Activated CD4-positive, alpha-beta T cell treated with anti-CD3 and anti-CD28 coated beads for 4 hours (primary cell): ENCODE results near the gene IPO9.
"Not testable (repeated sequence)": the region's sequence is repeated elsewhere in the genome, so short reads cannot be mapped to it uniquely, and the experiment has no call there.

Experiments
- DNase-seq, 2 donors: peaks; one replicate each; pipeline ENCODE4 v3.0.0-alpha.2; 2020

Gene IPO9

GRCh38 chr1:201889090-201889968 lies 60.4 kb downstream of the IPO9 start:
- no peak for DNase-seq

DNA sequence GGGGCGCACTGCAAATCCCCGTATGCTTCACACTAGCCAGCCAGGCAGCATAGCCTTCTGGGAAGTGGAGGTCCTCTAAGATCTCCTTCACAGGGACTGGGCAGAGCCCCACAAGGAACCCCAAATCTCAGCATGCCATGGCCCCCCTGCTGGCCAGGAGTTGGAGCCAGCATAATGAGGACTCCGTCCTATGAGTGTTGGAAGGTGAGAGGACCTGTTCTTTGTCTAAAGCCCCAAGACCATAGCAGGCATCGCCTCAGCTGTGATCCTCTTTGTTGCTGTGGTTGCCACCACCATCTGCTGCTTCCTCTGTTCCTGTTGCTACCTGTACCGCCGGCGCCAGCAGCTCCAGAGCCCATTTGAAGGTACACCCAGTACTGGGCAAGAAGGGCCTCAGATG lies 61.3 kb downstream of the IPO9 start:
- DNase-seq: no peak

DNA sequence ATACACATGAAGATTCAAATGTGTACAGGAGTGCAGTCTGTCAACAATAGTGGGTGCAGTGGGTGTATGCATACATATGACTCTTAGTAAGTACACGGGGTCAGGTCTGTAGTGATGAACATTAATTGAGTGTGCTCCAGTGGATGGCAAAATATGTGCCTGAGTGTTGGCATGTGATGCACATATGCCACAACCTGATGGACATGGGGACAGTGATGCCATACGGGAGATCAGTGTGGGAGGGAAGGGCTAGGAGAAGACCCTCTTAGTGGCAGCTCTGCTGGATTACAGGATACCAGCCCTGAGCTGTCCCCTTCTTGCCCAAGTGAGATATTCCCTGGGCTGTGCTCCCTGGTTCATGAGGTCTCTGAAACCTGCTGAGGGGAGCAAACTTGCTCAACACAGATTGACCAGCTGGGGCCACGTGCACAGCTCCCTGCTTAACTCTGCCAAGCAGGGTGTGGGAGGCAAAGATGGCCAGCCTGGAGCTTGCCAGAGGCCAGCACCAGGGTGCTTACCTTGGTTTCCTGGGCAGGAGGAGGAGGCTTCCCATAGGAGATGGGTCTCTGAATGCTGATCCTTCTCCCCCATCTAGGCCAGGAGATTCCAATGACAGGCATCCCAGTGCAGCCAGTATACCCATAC lies 62.0 kb downstream of the IPO9 start:
- DNase-seq: no peak

DNA sequence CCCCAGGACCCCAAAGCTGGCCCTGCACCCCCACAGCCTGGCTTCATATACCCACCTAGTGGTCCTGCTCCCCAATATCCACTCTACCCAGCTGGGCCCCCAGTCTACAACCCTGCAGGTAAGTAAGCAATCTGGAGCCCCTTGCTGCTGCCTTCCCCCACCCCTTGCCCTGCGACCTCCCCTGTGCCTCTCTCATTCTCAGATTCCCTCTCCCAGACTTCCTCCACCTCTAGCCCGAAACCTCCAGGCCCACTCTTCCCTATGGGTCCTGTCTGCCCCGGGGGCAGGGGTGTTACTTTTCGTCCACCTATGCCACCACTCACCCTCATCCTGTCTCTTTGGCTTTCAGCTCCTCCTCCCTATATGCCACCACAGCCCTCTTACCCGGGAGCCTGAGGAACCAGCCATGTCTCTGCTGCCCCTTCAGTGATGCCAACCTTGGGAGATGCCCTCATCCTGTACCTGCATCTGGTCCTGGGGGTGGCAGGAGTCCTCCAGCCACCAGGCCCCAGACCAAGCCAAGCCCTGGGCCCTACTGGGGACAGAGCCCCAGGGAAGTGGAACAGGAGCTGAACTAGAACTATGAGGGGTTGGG lies 62.6 kb downstream of the IPO9 start:
- no peak for DNase-seq

GRCh38 chr1:201892211-201892610 lies 63.3 kb downstream of the IPO9 start:
- no peak for DNase-seq

DNA sequence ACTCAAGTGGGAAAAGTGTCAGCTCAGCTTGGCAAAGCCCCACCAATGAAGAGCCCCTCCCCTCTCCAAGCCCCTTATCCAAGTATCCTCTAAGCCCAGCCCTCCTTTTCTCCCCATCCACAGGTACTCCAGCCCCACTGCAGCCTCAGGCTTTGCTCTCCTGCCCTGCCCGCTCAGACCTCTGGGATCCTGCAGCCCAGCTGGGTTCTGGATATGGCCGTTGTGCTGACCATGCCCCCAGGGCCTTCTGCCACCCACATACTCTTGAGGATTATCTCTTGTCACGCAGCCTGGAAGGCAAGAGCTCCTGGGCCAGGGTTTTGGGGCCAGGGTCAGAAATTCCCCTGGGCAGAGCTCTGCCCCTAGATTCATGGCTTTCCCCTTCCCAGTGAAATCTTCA lies 64.5 kb downstream of the IPO9 start:
- no peak for DNase-seq

DNA sequence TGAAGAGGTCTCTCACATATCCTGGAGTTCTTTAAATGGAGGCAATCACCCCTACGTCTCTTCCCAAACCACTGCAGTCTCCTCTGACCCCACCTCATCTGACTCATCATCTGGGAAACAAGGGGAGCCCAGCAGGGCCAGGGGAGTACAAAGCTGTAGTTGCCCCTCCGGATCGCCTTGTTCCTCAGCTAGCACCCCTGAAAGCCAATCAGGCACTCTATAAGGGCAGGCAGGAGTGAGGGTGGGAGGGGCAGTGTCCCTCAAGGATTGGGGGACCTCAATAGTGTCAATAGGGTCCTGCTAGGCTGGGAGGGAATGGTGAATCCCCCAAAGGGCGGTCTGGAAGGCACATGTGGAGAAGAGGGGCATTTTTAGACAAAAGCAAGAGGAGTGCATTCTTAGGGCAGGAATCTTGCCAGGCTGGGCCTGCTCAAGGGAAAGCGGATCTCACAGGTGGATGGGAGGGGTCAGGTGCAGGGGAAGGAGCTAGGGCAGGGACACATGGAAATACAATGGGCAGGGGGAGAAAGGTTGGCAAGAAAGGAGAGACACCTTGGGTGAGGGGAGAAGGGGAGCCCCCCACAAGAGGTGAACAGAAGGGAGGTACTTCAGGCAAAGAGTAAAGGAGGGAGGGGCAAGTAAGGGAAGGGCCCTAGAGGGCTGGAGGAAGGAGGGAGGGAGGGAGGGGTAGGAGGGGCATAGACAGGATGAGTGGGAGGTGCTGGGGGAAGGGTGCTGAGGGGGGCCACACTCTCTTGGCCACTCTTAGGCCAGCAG lies 65.6 kb downstream of the IPO9 start:
- no peak for DNase-seq

DNA sequence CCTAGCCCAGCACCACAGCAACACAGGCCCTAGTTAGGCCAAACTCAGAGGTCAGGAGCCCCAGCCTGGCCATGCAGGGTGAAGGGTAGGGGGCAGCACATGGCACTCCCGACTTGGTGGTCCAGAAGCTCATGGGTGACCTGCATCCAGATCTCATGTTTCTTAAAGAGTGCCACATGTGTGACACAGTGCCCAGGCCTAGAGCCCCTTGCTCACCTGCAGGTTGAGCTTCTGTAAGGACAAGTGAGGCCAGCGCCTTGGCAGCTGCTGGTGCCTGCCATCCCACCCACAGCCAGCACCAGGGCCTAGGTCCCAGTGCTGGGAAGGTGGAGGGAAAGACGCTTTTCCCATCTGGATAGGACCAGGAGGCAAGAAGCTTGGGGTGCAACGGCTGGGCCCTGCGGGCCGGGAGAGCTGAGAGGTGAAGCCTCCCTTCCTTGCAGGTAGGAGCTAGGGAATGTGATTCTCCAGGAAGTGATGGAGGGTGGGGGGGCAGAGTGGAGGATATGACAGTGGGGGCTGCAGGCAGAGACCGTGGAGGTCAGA lies 66.2 kb downstream of the IPO9 start:
- DNase-seq: no peak

- peak; percentile 72 to 74 for DNase-seq
Measured at GRCh38 chr1:201895913-201896807, 67.2 kb downstream of the IPO9 start.

DNA sequence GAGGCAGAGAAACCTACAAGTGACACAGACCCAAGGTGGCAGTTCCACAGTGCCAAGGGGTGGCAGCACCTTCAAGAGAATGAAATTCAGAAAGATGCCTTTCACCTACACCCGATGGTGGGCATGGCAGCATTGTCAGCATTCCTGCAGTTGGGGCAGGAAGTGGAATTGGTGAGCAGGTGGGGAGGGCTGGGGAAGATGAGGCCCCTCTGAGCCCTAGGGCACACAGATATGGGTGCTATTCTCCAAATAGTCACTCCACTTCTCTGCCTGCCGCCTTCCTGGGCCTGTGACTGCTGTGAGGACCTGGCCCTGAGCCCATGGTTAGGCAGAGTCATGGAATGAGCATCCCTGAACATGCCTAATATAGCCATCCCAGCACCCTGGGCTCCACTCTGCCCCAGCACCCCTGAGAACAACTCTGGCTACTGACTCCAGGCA lies 68.0 kb downstream of the IPO9 start:
- DNase-seq: no peak

DNA sequence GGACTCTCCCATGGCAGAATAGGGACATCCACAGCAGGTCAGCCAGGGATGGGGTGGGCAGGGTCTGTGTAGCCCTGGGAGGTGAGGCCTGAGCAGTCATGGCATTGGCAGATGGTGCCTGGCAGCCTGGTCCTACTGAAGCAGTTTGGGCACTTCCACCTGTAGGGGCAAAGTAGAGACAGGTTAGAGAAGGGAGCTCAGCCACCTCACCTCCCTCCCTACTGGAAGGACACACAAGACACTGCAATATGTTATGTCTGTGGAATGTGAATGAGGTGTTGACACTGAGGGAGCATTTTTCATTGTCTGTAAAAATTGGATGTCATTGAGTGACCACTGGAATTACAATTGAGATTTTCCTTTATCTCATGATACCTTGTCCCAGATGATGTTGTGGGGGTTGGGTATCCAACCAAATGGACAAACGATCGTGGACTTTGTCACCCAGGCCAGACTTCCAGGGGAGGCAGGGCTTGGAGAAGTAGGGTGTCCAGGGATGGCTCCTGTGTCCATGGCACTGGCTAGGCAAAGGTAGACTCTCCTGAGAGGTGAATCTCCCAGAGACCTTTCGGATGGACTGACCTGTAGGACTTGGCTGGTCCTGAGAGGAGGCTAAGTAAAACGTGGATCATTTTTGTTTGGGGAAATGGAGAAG lies 69.4 kb downstream of the IPO9 start:
- no peak for DNase-seq

GRCh38 chr1:201898992-201899391 lies 70.0 kb downstream of the IPO9 start:
- DNase-seq: no peak

DNA sequence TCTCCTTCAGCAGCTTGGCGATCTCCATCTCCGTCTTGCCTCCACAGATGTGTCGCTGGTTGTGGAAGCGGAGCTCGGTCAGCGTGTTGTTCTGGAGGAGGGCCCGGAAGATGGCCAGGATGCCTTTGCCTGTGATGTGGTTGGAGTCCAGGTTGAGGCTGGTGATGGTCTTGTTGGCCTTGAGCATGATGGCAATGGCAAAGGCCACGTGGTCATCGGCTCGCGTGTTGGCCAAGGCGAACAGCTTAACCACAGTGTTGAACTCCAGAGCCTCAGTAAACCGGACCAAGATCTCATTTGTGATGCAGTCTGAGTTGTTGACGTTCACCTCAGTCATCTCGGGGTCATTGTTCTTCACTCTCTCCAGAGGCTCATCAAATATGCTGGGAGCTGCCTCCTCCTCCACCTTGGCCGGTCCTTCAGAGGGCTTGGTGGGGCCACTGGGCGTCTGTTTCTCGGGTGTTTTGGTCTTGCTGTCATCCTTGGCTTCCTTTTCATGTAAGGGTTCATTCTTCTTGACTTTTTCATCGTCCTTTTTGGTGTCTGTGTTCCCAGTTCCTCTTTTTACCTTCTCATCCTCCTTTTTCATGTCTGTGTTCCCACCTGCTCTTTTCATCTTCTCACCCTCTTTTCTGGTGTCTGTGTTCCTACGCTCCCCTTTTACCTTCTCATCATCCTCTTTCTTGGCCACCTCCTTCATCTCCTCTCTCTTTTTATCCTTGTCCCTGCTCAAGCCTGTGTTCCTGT lies 70.9 kb downstream of the IPO9 start:
- DNase-seq: no peak

- DNase-seq: no peak
Measured at GRCh38 chr1:201900476-201900875, 71.5 kb downstream of the IPO9 start.

- not testable (repeated sequence) for DNase-seq
Measured at GRCh38 chr1:201901036-201901435, 72.1 kb downstream of the IPO9 start.

DNA sequence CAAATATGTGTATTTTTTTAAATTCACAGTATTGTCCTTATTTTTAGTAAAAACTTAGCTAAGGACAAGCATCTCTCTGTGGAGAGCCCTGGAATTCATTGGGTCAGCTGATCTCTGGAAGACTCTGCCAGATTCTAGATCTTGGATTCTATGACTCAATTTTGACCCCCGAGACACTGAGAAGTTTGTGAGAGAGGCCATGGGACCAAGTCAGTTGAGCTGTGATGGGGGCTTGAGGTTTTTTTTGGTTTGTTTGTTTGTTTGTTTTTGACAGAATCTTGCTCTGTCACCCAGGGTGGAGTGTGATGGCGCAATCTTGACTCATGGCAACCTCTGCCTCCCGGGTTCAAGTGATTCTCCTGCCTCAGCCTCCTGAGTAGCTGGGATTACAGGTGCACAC lies 73.2 kb downstream of the IPO9 start:
- DNase-seq: no peak

- DNase-seq: no peak
Measured at GRCh38 chr1:201903135-201903534, 74.2 kb downstream of the IPO9 start.

DNA sequence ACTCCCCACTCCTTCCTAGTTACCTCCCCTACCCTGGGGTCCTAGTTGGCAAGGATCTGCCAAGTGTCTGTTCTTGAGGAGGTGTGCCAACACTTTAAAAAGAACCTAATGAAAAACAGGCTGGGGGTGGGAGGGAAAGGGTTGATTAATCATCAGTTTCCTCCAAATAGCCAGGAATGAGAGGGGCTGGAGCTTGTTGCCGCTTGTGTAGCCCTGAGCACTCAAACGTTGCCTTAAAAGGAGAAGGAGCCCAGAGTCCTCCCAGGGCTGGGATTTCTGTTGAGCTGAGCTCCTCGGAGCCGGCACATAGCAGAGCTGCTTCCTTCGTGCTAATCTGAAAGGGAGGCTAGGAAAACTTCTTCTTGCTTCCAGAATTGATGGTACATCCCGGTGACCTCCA lies 75.6 kb downstream of the IPO9 start:
- DNase-seq: no peak

DNA sequence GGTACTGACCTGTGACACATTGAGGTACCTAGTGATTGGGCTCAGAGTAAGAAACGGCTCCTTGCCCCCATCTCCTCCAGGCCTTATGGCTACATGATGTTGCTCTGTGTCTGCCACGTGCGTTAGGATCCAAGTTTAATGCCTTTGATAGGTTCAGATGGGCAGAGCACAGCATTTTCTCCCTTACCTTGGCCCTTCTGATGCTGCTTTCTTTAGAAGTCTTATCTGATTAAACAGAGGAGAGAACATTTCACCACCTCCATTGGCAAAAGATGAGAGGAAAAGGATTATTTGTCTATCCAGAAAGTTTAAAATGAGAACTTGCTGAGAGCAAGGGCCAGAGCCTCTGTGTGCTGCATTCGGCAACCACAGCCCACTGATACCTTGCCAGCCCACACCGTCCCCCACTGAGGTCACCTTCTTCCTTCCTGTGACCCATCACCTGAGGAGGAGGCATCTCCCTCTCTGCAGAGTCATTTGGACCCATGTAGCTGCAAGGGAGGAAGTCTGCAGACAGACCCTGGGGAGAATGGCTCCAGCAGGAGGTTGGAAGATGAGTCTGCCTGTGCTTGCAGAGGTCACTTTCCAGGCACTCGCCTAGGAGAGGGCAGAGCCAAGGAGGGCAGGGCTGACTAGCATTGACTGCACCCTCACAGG lies 76.4 kb downstream of the IPO9 start:
- no peak for DNase-seq

DNA sequence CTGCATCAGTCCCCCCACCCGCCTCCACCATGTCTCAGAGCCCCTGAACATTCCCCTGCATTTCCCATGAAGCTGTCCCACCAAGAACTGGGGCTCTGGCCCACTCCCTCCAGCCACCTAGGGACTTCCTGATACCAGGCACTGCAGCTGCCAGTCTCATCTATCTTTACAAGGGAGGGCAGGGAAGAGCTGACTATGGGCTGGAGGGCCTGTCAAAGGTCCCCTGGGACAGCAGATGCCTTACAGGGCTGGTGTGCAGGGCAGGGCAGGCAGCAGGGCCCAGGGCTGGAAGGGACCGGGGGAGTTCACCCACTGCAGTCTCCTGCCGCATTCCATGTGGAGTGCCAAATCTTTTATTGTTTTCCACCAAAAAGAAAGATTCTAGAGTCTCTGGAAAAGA lies 77.4 kb downstream of the IPO9 start:
- no peak for DNase-seq
